ENCODE data around the gene EFCAB6. TPM values are rescaled to one million over a fixed set of nuclear protein-coding genes. Genes with fewer than 3 reads are reported as not detected.

EFCAB6 gene
- total RNA-seq, 4 donors from 2014 or later = 2.0 to 8.4 (median 5.7) TPM

DNA sequence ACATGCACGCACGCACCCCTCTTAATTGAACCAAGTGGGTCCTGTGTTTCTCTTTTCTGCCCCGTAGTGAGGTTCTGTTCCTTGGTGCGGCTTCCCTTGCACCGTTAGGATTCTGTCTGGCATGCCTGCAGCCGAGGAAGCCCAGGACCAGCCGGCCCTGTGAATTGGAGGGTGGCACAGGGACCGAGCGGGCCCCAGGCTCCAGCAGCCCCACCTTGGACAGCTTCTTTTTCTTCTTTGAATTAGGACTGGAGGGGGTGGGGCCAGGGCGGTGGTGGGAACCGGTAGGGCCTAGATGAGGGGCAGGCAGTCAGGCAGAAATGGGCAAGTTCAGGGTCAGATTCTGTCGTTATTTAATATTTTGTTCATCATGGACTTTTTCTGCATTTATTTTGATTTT lies 305.6 kb downstream of the EFCAB6 start:
- no peaks in the 10 kb centered on the region for H3K9me3 ChIP-seq
- no peak for DNase-seq
- no peaks in the 10 kb centered on the region for H3K36me3 ChIP-seq
- TF ChIP-seq, protein P1, sequence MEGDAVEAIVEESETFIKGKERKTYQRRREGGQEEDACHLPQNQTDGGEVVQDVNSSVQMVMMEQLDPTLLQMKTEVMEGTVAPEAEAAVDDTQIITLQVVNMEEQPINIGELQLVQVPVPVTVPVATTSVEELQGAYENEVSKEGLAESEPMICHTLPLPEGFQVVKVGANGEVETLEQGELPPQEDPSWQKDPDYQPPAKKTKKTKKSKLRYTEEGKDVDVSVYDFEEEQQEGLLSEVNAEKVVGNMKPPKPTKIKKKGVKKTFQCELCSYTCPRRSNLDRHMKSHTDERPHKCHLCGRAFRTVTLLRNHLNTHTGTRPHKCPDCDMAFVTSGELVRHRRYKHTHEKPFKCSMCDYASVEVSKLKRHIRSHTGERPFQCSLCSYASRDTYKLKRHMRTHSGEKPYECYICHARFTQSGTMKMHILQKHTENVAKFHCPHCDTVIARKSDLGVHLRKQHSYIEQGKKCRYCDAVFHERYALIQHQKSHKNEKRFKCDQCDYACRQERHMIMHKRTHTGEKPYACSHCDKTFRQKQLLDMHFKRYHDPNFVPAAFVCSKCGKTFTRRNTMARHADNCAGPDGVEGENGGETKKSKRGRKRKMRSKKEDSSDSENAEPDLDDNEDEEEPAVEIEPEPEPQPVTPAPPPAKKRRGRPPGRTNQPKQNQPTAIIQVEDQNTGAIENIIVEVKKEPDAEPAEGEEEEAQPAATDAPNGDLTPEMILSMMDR (IDR thresholded peaks at IDR 0.05) = no peak
- no peak for TF ChIP-seq POLR2A (IDR thresholded peaks at IDR 0.05)
- H3K4me1 ChIP-seq = no peaks in the 10 kb centered on the region
- H3K27ac ChIP-seq = no peak overlapping the region
- H3K27me3 ChIP-seq = no peaks in the 10 kb centered on the region
- H3K4me3 ChIP-seq = no peak overlapping the region
- intact Hi-C loops (cut with DNase I; ENCODE audit: low total_unique reads) = no loop called here

DNA sequence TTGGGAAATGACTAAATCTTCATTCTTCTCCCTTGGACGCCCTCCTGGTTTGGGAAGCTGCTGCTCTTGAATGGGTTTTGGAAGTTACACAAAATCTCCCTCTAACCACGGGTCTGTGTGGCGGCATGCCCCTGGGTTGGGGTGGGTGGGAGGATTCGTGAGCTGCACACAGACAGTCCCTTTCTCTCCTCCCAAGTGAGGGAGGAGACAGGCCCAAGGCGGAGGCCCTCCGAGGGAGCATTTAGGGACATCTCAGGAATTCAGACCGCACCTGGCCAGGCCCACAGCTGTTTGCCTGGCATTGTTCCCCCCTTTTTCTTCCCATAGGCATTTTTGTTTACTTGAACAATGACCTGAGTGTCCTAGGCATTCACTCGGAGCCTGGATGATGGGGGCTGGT lies 306.2 kb downstream of the EFCAB6 start:
- H3K4me3 ChIP-seq = no peak overlapping the region
- H3K27me3 ChIP-seq = no peaks in the 10 kb centered on the region
- TF ChIP-seq, protein P1 (IDR thresholded peaks at IDR 0.05) = no peak
- TF ChIP-seq POLR2A (IDR thresholded peaks at IDR 0.05) = no peak
- no peaks in the 10 kb centered on the region for H3K9me3 ChIP-seq
- intact Hi-C loops (cut with DNase I; ENCODE audit: low total_unique reads) = no loop called here
- DNase-seq = no peak
- no peak overlapping the region for H3K27ac ChIP-seq
- H3K4me1 ChIP-seq = no peaks in the 10 kb centered on the region
- no peaks in the 10 kb centered on the region for H3K36me3 ChIP-seq

DNA sequence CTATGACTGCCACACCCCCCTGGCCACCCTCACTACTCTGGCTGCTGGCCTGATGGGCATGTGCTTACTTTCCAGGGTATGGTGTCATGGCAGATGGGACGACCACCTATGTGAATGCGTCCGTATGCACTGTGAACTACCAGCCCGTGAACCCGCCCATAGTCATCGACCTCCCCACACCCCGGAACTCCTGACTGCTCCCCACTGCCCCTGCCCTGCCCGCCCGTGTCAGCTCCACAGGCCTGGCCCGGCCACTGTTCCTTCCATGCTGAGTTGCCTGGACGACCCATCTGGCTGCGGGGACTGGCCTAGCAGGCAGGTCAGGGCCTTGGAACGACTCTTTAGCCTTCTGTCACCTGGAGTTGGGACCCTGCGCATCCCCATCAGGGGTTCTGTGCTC lies 306.7 kb downstream of the EFCAB6 start:
- no peak overlapping the region for H3K27ac ChIP-seq

DNA sequence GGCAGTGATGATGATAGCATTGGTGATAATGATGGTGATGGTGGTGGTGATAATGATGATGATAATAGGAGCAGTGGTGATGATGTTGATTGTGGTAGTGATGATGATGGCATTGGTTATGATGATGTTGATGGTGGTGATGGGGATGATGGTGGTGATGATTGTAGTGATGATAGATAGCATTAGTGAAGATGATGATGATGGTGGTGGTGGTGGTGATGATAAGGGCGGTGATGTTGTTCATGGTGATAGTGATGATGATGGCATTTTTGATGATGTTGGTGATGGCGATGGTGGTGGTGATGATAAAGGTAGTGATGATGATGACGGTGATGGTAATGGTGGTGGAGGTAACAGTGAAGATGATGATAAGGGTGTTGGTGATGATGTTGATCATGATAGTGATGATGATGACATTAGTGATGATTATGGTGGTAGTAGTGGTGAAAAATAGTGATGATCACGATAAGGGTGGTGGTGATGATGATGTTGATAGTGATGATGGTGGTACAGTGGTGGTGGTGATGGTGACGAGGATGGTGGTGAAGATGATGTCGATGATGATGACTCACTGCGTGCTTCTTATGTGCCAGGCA lies 307.3 kb downstream of the EFCAB6 start:
- no peaks in the 10 kb centered on the region for H3K27me3 ChIP-seq
- intact Hi-C loops (cut with DNase I; ENCODE audit: low total_unique reads) = no loop called here
- no peaks in the 10 kb centered on the region for H3K9me3 ChIP-seq
- H3K27ac ChIP-seq = no peak overlapping the region
- H3K4me1 ChIP-seq = no peaks in the 10 kb centered on the region
- no peaks in the 10 kb centered on the region for H3K36me3 ChIP-seq
- TF ChIP-seq, protein P1 (IDR thresholded peaks at IDR 0.05) = no peak
- no peak for TF ChIP-seq POLR2A (IDR thresholded peaks at IDR 0.05)
- no peak for DNase-seq
- H3K4me3 ChIP-seq = no peak overlapping the region

More for the DNA sequence above, 306.7 kb downstream of the EFCAB6 start:
- no peaks in the 10 kb centered on the region for H3K27me3 ChIP-seq
- TF ChIP-seq, protein P1 (IDR thresholded peaks at IDR 0.05) = no peak
- TF ChIP-seq POLR2A (IDR thresholded peaks at IDR 0.05) = no peak
- no peak for DNase-seq
- H3K9me3 ChIP-seq = no peaks in the 10 kb centered on the region
- H3K4me3 ChIP-seq = no peak overlapping the region
- H3K36me3 ChIP-seq = no peaks in the 10 kb centered on the region
- no peaks in the 10 kb centered on the region for H3K4me1 ChIP-seq
- intact Hi-C loops (cut with DNase I; ENCODE audit: low total_unique reads) = no loop called here

DNA sequence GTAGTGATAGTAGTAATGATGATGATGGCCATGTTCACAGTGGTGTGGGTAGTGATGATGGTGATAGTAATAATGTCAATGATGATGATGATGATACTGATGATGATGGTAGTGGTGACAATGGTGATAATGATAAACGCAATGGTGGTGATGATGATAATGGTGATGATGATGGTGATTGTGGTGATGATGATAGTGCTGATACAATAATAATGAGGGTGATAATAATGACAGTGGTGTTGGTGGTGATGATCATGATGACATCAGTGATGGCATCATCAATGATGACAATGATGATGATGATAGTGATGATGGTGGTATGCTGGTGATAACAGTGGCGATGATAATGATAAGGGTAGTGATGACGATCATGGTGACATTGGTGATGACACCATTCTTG lies 308.0 kb downstream of the EFCAB6 start:
- Histone ChIP-seq H3K4me1 (no peaks in the 10 kb centered on the region), H3K36me3 (no peaks in the 10 kb centered on the region), H3K27ac (no peak overlapping the region), H3K27me3 (no peaks in the 10 kb centered on the region), H3K4me3 (no peak overlapping the region), H3K9me3 (no peaks in the 10 kb centered on the region)
- intact Hi-C loops (cut with DNase I; ENCODE audit: low total_unique reads) = no loop called here
- TF ChIP-seq POLR2A (IDR thresholded peaks at IDR 0.05) = no peak
- TF ChIP-seq, protein P1 (IDR thresholded peaks at IDR 0.05) = no peak
- no peak for DNase-seq
